Glutamatergic neuron (in vitro differentiated cells): ENCODE data around the gene SHE. TPM values are rescaled to one million over a fixed set of nuclear protein-coding genes. Genes with fewer than 3 reads are reported as not detected.

Experiments used
- DNase-seq: peaks from one replicate; pipeline ENCODE4 v3.0.0; 2022
- H3K27ac Mint-ChIP-seq: one replicate; pipeline ENCODE4 v1.8.0; 2020; ENCODE audit warnings: mild to moderate bottlenecking, mixed read lengths, inconsistent platforms; ENCODE audit not compliant: unreplicated experiment
- H3K27me3 Mint-ChIP-seq: one replicate; pipeline ENCODE4 v1.8.0; 2020; ENCODE audit warnings: mild to moderate bottlenecking, moderate library complexity, mixed read lengths, inconsistent platforms; ENCODE audit not compliant: unreplicated experiment
- H3K36me3 Mint-ChIP-seq: one replicate; pipeline ENCODE4 v1.8.0; 2020; ENCODE audit warnings: mild to moderate bottlenecking, mixed read lengths, inconsistent platforms; ENCODE audit not compliant: unreplicated experiment
- H3K4me1 Mint-ChIP-seq: one replicate; pipeline ENCODE4 v1.8.0; 2020; ENCODE audit warnings: mild to moderate bottlenecking, low read depth, mixed read lengths, inconsistent platforms; ENCODE audit not compliant: unreplicated experiment
- H3K4me3 Mint-ChIP-seq: one replicate; pipeline ENCODE4 v1.8.0; 2020; ENCODE audit warnings: mild to moderate bottlenecking, mixed read lengths, inconsistent platforms; ENCODE audit not compliant: unreplicated experiment
- H3K9me3 Mint-ChIP-seq: one replicate; pipeline ENCODE4 v1.8.0; 2020; ENCODE audit warnings: mild to moderate bottlenecking, moderate library complexity, mixed read lengths, inconsistent platforms; ENCODE audit not compliant: unreplicated experiment
- total RNA-seq: library from RNA; stranded (reverse); fragmentation: NEBNext Ultra II Directional; extraction: Animal tissue kit (Norgen Biotek cat#: 25700); gene quantifications from one replicate; pipeline ENCODE4 v1.2.1, GENCODE V29; 2021; ENCODE audit not compliant: unreplicated experiment
- TF ChIP-seq, protein P1 (sequence below): fragments of 200-600 bp; sonication (generic); IDR thresholded peaks from one replicate; pipeline ENCODE4 v1.5.0; 2021; ENCODE audit not compliant: partially characterized antibody, unreplicated experiment

Gene SHE
- total RNA-seq, 1 donor from 2014 or later, result 0.07 TPM

DNA sequence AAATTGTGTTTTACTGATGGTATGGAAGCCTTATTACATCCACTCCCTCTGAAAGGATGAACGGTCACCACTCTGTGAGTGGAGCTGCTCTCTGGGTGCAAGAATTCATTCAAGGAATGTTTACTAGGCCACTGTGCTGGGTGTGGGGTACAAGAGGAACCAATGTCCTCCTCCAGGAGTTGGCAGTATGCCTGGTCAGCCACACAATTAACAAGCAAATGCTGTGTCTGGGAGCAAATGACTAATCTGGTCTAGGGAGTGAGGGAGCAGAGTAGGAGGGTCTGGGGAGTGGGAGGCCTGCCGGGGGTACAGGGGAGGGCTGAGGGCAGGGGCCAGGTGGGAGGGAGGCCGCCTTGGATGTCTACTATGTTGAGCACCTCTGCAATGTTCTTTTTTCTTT, 27.4 kb downstream of the SHE start:
- TF ChIP-seq, protein P1, sequence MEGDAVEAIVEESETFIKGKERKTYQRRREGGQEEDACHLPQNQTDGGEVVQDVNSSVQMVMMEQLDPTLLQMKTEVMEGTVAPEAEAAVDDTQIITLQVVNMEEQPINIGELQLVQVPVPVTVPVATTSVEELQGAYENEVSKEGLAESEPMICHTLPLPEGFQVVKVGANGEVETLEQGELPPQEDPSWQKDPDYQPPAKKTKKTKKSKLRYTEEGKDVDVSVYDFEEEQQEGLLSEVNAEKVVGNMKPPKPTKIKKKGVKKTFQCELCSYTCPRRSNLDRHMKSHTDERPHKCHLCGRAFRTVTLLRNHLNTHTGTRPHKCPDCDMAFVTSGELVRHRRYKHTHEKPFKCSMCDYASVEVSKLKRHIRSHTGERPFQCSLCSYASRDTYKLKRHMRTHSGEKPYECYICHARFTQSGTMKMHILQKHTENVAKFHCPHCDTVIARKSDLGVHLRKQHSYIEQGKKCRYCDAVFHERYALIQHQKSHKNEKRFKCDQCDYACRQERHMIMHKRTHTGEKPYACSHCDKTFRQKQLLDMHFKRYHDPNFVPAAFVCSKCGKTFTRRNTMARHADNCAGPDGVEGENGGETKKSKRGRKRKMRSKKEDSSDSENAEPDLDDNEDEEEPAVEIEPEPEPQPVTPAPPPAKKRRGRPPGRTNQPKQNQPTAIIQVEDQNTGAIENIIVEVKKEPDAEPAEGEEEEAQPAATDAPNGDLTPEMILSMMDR, result no peak
- DNase-seq, result no peak
- no peaks in the 10 kb centered on the region for H3K36me3 Mint-ChIP-seq
- no peaks in the 10 kb centered on the region for H3K27me3 Mint-ChIP-seq
- peaks cover 2% of the 10 kb centered on the region for H3K4me1 Mint-ChIP-seq
- H3K4me3 Mint-ChIP-seq, result no peak overlapping the region
- H3K27ac Mint-ChIP-seq, result no peak overlapping the region
- H3K9me3 Mint-ChIP-seq, result no peaks in the 10 kb centered on the region

DNA sequence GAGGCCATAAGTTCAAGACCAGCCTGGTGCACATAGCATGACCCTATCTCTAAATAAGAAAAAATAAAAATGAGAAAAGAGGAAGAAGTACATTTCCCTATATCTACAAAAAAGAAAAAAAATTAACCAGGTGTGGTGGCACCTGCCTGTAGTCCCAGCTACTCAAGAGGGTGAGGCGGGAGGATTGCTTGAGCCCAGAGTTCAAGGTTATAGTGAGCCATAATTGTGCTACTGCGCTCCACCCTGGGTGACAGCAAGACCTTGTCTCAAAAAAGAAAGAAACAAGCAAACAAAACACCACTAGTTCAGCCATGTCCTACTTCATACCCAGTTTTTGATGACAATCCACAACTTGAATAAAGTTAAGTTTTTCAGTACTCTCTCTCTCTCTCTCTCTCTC, 30.9 kb downstream of the SHE start:
- H3K27me3 Mint-ChIP-seq, result no peaks in the 10 kb centered on the region
- peaks cover 11% of the 10 kb centered on the region for H3K4me1 Mint-ChIP-seq
- H3K9me3 Mint-ChIP-seq, result peaks cover 3% of the 10 kb centered on the region

DNA sequence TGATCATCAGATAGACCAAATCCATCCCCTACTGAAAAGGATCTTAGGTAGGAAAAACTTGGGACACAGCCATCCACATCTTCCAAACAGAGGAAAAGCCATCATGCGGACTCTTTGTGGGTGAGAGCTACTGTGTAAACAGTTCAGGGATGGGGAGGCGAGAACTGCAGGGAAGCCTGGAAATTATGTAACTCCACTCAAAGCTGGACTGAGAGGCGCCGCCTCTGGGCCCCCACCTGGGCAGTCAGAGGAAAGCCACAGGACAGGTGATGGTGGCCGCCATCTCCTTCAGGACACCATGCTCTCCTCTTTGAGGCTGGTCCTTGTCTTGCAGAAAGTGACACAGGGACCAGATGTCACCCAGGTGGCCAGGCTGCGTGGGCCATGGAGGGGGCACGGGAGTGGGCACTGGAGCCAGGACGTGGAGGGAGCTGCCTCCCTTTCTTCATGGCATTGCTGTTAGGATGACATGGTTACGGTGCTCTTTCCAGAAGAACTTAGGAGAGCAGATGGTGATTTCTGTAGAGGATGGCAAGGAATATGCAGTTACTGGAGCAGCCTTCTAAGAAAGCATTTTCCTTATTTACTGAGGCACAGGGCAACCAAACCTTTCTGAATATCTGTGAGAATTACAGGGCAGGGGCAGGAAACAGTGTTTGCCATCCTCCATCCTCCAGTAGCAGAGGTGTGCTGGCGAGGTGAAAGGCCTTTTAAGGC, 32.2 kb downstream of the SHE start:
- Mint-ChIP-seq H3K4me1 (peaks cover 11% of the 10 kb centered on the region), H3K36me3 (no peaks in the 10 kb centered on the region), H3K4me3 (no peak overlapping the region), H3K27me3 (no peaks in the 10 kb centered on the region), H3K9me3 (peaks cover 3% of the 10 kb centered on the region), H3K27ac (no peak overlapping the region)
- no peak for DNase-seq
- TF ChIP-seq, protein P1, result no peak

More for the DNA sequence above, 30.9 kb downstream of the SHE start:
- Mint-ChIP-seq H3K4me3 (no peak overlapping the region), H3K27ac (no peak overlapping the region), H3K36me3 (no peaks in the 10 kb centered on the region)
- no peak for DNase-seq
- TF ChIP-seq, protein P1, result no peak

DNA sequence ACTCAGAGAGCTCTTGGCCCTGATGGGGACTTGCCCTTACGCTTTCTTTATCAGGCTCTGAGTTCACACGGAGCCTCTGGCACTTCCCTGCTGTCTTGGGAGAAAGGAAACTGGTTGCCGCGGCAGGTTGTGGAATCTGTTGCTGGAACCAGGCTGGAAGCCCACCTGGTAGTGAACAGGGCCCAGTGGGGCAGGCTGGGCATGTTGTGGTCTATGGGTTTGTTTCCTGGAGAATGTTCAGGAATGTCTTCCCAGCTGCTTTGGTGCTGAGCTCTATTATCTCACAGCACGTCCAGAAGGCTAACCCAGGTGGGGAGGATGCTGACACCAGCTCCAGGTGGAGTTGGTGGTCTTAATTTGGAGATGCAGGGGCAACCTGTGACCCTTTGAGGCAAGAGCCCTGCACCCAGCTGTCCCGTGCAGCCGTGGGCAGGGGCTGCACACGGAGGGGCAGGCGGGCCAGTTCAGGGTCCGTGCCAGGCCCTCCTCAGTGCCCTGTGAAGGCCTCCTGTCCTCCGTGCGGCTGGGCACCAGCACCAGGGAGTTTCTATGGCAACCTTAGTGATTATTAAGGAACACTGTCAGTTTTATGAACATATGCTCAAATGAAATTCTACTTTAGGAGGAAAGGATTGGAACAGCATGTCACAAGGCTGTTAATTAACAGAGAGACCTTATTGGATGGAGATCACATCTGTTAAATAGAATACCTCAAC, 33.5 kb downstream of the SHE start:
- TF ChIP-seq, protein P1, result no peak
- Mint-ChIP-seq H3K27ac (no peak overlapping the region), H3K27me3 (peaks cover 1% of the 10 kb centered on the region), H3K9me3 (peaks cover 3% of the 10 kb centered on the region), H3K36me3 (no peaks in the 10 kb centered on the region), H3K4me1 (peaks cover 11% of the 10 kb centered on the region), H3K4me3 (no peak overlapping the region)
- DNase-seq, result no peak

DNA sequence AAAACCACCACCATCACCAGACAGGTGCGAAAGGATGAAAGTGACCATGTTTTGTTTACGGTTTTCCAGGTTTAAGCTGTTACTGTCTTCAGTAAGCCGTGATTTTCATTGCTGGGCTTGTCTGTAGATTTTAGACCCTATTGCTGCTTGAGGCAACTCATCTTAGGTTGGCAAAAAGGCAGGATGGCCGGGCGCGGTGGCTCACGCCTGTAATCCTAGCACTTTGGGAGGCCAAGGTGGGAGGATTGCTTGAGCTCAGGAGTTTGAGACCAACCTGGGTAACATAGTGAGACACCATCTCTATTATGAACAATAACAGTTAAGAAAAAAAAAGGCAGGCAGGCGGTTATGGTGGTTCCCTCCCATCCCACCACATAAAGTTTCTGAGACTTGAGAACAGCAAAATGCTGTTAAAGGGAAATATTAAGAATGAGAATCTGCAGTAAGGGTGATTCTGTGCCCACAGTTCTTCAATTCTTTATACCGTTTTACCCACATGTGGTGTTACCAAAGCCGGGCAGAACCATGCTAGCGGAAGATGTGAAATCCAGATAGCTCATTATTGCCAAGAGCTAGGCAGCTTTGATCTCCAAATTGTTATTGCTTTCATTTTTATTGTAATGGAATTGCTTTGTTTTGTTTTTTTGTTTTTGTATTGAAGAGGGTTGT, 34.6 kb downstream of the SHE start:
- Mint-ChIP-seq H3K9me3 (peaks cover 3% of the 10 kb centered on the region), H3K27me3 (peaks cover 1% of the 10 kb centered on the region), H3K27ac (no peak overlapping the region), H3K4me1 (peaks cover 11% of the 10 kb centered on the region), H3K36me3 (no peaks in the 10 kb centered on the region), H3K4me3 (no peak overlapping the region)
- TF ChIP-seq, protein P1, result no peak
- no peak for DNase-seq
